Effector memory CD8-positive, alpha-beta T cell (primary cell): ENCODE data around the gene TMED5.

Source experiments
- ATAC-seq: fragments of 150-1000 bp; cut with Tn5 transposase; replicated peaks from 2 replicates; pipeline ENCODE4 v1.10.0; 2021; ENCODE audit warnings: mild to moderate bottlenecking, moderate library complexity
- DNase-seq, 3 experiments: peaks; one replicate each; pipeline ENCODE4 v3.0.0; 2021
- H3K27ac Mint-ChIP-seq, 2 donors: one replicate each; pipeline ENCODE4 v1.8.0; 2022; ENCODE audit warnings: mild to moderate bottlenecking in 2 of 2, mixed read lengths in 2 of 2, moderate library complexity in 2 of 2
- H3K27me3 Mint-ChIP-seq, 2 donors: one replicate each; pipeline ENCODE4 v1.8.0; 2022; ENCODE audit warnings: mixed read lengths in 2 of 2
- H3K36me3 Mint-ChIP-seq: one replicate; pipeline ENCODE4 v1.8.0; 2022; ENCODE audit warnings: mild to moderate bottlenecking, moderate library complexity, mixed read lengths; ENCODE audit not compliant: insufficient read depth
- H3K4me1 Mint-ChIP-seq, 2 donors: one replicate each; pipeline ENCODE4 v1.8.0; 2022; ENCODE audit warnings: low read depth in 2 of 2, mixed read lengths in 2 of 2
- H3K4me3 Mint-ChIP-seq, 2 donors: one replicate each; pipeline ENCODE4 v1.8.0; 2022; ENCODE audit warnings: mild to moderate bottlenecking in 2 of 2, mixed read lengths in 2 of 2, moderate library complexity in 2 of 2
- H3K9me3 Mint-ChIP-seq, 2 donors: one replicate each; pipeline ENCODE4 v1.8.0; 2022; ENCODE audit warnings: mixed read lengths in 2 of 2

TMED5 gene

GRCh38 chr1:93102142-93102541, 78.1 kb downstream of the TMED5 start:
- Mint-ChIP-seq H3K4me1 (peaks cover 27 to 50% of the 10 kb centered on the region in 2 donors), H3K9me3 (no peaks in the 10 kb centered on the region), H3K27ac (peak overlapping the region in 1 of 2 donors; percentile 70), H3K4me3 (peak overlapping the region in 1 of 2 donors; percentile 20), H3K36me3 (peaks cover 18% of the 10 kb centered on the region), H3K27me3 (no peaks in the 10 kb centered on the region)
- no peak for DNase-seq
- ATAC-seq: no peak
